A204.1 (cell line): ENCODE measurements around the gene ZNF189.
"Not testable (repeated sequence)": the region's sequence is repeated elsewhere in the genome, so short reads cannot be mapped to it uniquely, and the experiment has no call there.

Experiments used
- FAIRE-seq: peaks from 2 replicates; lab custom pipeline; 2012; peaks lifted over from hg19 to GRCh38; lab: Jason Lieb, UNC

The ZNF189 gene

GRCh38 chr9:101380295-101380694 is 18.4 kb upstream of the ZNF189 start:
- FAIRE-seq: no peak

- FAIRE-seq: no peak
Measured at GRCh38 chr9:101381118-101381517, 17.5 kb upstream of the ZNF189 start.

GRCh38 chr9:101381833-101382342 is 16.8 kb upstream of the ZNF189 start:
- no peak for FAIRE-seq

- no peak for FAIRE-seq
Measured at GRCh38 chr9:101383361-101383760, 15.3 kb upstream of the ZNF189 start.

- not testable (repeated sequence) for FAIRE-seq
Measured at GRCh38 chr9:101384873-101385536, 13.6 kb upstream of the ZNF189 start, which contains the start of gene BAAT. Gene BAAT, minus strand, starts transcription at chr9:101385006. Its CDS starts 13,602 bp downstream, at chr9:101371404.

- FAIRE-seq: peak; percentile 83
Measured at GRCh38 chr9:101387871-101388506, 10.7 kb upstream of the ZNF189 start.

GRCh38 chr9:101388507-101388993 is 10.1 kb upstream of the ZNF189 start:
- no peak for FAIRE-seq

- no peak for FAIRE-seq
Measured at GRCh38 chr9:101393135-101393534, 5.5 kb upstream of the ZNF189 start.

- no peak for FAIRE-seq
Measured at GRCh38 chr9:101394687-101395086, 4.0 kb upstream of the ZNF189 start.

GRCh38 chr9:101397746-101398067 is 944 bp upstream of the ZNF189 start:
- FAIRE-seq: no peak

GRCh38 chr9:101398930-101399642 is 435 bp downstream of the ZNF189 start:
- FAIRE-seq: no peak

- FAIRE-seq: no peak
Measured at GRCh38 chr9:101399643-101399970, 956 bp downstream of the ZNF189 start.

- FAIRE-seq: no peak
Measured at GRCh38 chr9:101400120-101400519, 1.5 kb downstream of the ZNF189 start.

GRCh38 chr9:101403516-101404285 is 5.0 kb downstream of the ZNF189 start:
- FAIRE-seq: no peak

- FAIRE-seq: no peak
Measured at GRCh38 chr9:101408374-101409078, 9.9 kb downstream of the ZNF189 start.

- no peak for FAIRE-seq
Measured at GRCh38 chr9:101409079-101409477, 10.4 kb downstream of the ZNF189 start.

GRCh38 chr9:101414839-101415238 is 16.2 kb downstream of the ZNF189 start:
- no peak for FAIRE-seq

- no peak for FAIRE-seq
Measured at GRCh38 chr9:101415578-101415977, 16.9 kb downstream of the ZNF189 start.

GRCh38 chr9:101417389-101417788 is 18.7 kb downstream of the ZNF189 start:
- no peak for FAIRE-seq

- no peak for FAIRE-seq
Measured at GRCh38 chr9:101417977-101418376, 19.3 kb downstream of the ZNF189 start.

- FAIRE-seq: no peak
Measured at GRCh38 chr9:101418518-101419430, 20.1 kb downstream of the ZNF189 start.
